ENCODE results near the gene PLA2G6.
A peak's percentile ranks its signal among the peaks of the same experiment; 100 is the strongest.

PLA2G6 gene

GRCh38 chr22:38220163-38220562, 38.5 kb upstream of the PLA2G6 start:
- H3K36me3 Mint-ChIP-seq (ENCODE audit: low read depth): peaks cover 11% of the 10 kb centered on the region
- no peak overlapping the region for H3K4me3 Mint-ChIP-seq
- no peaks in the 10 kb centered on the region for H3K9me3 Mint-ChIP-seq
- H3K27me3 Mint-ChIP-seq: no peaks in the 10 kb centered on the region
- peaks cover 19% of the 10 kb centered on the region for H3K4me1 Mint-ChIP-seq (ENCODE audit: low read depth)
- H3K27ac Mint-ChIP-seq: no peak overlapping the region

- Mint-ChIP-seq H3K27ac (no peak overlapping the region), H3K27me3 (no peaks in the 10 kb centered on the region), H3K36me3 (ENCODE audit: low read depth) (peaks cover 15% of the 10 kb centered on the region), H3K9me3 (no peaks in the 10 kb centered on the region), H3K4me3 (no peak overlapping the region), H3K4me1 (ENCODE audit: low read depth) (peaks cover 23% of the 10 kb centered on the region)
These were observed 38.0 kb upstream of the PLA2G6 start for GRCh38 chr22:38219632-38220031.

- Mint-ChIP-seq H3K36me3 (ENCODE audit: low read depth) (peaks cover 15% of the 10 kb centered on the region), H3K9me3 (no peaks in the 10 kb centered on the region), H3K27me3 (no peaks in the 10 kb centered on the region), H3K4me1 (ENCODE audit: low read depth) (peaks cover 25% of the 10 kb centered on the region), H3K4me3 (no peak overlapping the region), H3K27ac (peak overlapping the region; percentile 73)
These were observed 37.3 kb upstream of the PLA2G6 start for GRCh38 chr22:38218661-38219622.

GRCh38 chr22:38215156-38216038, 33.8 kb upstream of the PLA2G6 start:
- H3K4me3 Mint-ChIP-seq: no peak overlapping the region
- no peak overlapping the region for H3K27ac Mint-ChIP-seq
- peaks cover 12% of the 10 kb centered on the region for H3K36me3 Mint-ChIP-seq (ENCODE audit: low read depth)
- H3K27me3 Mint-ChIP-seq: no peaks in the 10 kb centered on the region
- H3K9me3 Mint-ChIP-seq: no peaks in the 10 kb centered on the region
- peaks cover 35% of the 10 kb centered on the region for H3K4me1 Mint-ChIP-seq (ENCODE audit: low read depth)

DNA sequence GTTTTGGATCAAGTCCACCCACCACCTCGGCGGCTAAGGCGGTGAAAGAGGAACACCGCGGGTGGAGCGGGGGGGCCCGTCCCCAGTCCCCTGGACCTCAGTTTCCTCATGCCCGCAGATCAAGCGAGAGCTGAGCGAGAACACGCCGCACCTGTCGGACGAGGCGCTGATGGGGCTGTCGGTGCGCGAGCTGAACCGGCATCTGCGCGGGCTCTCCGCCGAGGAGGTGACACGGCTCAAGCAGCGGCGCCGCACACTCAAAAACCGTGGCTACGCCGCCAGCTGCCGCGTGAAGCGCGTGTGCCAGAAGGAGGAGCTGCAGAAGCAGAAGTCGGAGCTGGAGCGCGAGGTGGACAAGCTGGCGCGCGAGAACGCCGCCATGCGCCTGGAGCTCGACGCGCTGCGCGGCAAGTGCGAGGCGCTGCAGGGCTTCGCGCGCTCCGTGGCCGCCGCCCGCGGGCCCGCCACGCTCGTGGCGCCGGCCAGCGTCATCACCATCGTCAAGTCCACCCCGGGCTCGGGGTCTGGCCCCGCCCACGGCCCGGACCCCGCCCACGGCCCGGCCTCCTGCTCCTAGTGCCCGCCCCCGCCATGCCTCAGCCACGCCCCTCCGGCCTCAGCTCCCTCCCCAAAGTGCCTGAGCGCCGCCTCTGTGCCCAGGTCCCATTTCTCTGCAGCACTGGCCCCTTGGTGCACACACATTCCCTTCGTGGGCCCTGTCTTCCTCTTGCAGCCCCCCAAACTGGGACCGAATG, 32.8 kb upstream of the PLA2G6 start:
- peaks cover 12% of the 10 kb centered on the region for H3K36me3 Mint-ChIP-seq (ENCODE audit: low read depth)
- no peak overlapping the region for H3K4me3 Mint-ChIP-seq
- H3K4me1 Mint-ChIP-seq (ENCODE audit: low read depth): peaks cover 40% of the 10 kb centered on the region
- no peaks in the 10 kb centered on the region for H3K27me3 Mint-ChIP-seq
- H3K27ac Mint-ChIP-seq: no peak overlapping the region
- H3K9me3 Mint-ChIP-seq: no peaks in the 10 kb centered on the region

DNA sequence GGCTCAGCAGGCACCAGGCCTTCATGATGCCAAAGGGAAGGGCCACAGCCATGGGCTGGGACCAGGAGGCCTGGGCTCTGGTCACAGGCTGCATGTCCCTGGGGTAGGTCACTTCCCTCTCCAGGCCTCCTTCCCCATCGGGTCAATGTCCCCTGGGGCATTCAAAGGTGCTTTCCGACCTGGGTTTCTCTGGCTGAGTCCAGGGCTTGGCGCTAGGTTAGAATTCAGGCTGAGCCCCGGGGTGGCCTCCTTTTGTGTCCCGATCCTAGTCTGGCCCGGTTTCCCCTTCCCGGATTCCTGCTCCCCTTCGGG, 32.3 kb upstream of the PLA2G6 start:
- H3K4me1 Mint-ChIP-seq (ENCODE audit: low read depth): peaks cover 35% of the 10 kb centered on the region
- no peaks in the 10 kb centered on the region for H3K27me3 Mint-ChIP-seq
- H3K9me3 Mint-ChIP-seq: no peaks in the 10 kb centered on the region
- H3K4me3 Mint-ChIP-seq: no peak overlapping the region
- peaks cover 12% of the 10 kb centered on the region for H3K36me3 Mint-ChIP-seq (ENCODE audit: low read depth)
- no peak overlapping the region for H3K27ac Mint-ChIP-seq

DNA sequence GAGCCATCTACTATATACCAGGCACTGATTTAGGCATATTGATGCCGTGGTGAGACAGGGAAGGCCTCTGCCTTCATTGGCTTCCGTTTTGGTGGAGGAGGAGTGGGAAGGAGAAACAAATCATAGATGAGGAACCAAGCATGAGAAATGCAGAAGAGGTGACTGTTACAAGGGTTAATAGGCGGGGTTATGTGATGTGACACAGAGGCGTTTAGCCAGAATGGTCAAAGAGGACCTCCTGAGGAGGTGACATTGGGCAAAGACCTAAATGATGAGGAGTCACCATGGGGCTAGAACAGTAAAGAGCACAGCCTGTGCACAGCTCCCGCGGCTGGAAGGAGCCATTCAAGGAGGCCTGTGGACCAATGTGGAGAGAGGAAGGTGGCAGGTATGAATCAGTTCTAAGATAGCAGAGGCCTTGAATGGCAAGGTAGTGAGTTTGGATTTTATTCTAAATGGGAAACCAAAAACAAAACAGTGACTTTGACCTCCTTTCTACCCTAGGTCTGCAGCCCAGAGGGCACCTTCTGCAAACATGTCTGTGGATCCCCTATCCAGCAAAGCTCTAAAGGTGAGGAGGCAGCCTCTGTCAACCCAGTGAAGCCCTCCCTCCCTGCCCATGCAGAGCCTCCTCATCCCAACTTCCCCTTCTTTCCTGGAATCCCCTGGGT, 31.8 kb upstream of the PLA2G6 start:
- Mint-ChIP-seq H3K4me3 (no peak overlapping the region), H3K4me1 (ENCODE audit: low read depth) (peaks cover 33% of the 10 kb centered on the region), H3K27ac (peak overlapping the region; percentile 27), H3K9me3 (no peaks in the 10 kb centered on the region), H3K36me3 (ENCODE audit: low read depth) (peaks cover 12% of the 10 kb centered on the region), H3K27me3 (no peaks in the 10 kb centered on the region)

DNA sequence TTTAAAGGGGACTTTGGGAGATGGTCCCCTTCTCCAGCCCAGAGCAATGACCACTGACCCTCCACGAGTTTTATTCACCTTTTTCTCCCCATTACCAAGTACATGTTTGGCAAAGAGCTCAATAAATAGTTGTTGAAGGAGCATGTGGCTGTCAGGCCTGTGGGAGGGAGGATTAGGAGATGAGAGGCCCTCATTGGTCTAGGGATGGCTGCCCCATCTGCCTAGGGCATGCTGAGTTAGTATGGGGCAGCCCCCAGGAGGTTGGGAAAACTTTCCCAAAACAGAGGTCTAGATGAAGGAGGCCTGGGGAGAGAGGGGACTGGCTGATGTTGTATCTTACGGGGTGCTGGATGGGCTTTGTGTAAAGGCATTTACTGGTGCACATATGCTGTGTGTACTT, 30.8 kb upstream of the PLA2G6 start:
- no peaks in the 10 kb centered on the region for H3K9me3 Mint-ChIP-seq

GRCh38 chr22:38211556-38211955, 29.9 kb upstream of the PLA2G6 start:
- no peak overlapping the region for H3K4me3 Mint-ChIP-seq
- H3K36me3 Mint-ChIP-seq (ENCODE audit: low read depth): peaks cover 11% of the 10 kb centered on the region
- peaks cover 29% of the 10 kb centered on the region for H3K4me1 Mint-ChIP-seq (ENCODE audit: low read depth)
- no peaks in the 10 kb centered on the region for H3K27me3 Mint-ChIP-seq
- no peaks in the 10 kb centered on the region for H3K9me3 Mint-ChIP-seq
- no peak overlapping the region for H3K27ac Mint-ChIP-seq

More for the DNA sequence above, 30.8 kb upstream of the PLA2G6 start:
- H3K36me3 Mint-ChIP-seq (ENCODE audit: low read depth): peaks cover 12% of the 10 kb centered on the region
- H3K27me3 Mint-ChIP-seq: no peaks in the 10 kb centered on the region
- H3K27ac Mint-ChIP-seq: no peak overlapping the region
- H3K4me3 Mint-ChIP-seq: no peak overlapping the region
- peaks cover 29% of the 10 kb centered on the region for H3K4me1 Mint-ChIP-seq (ENCODE audit: low read depth)

DNA sequence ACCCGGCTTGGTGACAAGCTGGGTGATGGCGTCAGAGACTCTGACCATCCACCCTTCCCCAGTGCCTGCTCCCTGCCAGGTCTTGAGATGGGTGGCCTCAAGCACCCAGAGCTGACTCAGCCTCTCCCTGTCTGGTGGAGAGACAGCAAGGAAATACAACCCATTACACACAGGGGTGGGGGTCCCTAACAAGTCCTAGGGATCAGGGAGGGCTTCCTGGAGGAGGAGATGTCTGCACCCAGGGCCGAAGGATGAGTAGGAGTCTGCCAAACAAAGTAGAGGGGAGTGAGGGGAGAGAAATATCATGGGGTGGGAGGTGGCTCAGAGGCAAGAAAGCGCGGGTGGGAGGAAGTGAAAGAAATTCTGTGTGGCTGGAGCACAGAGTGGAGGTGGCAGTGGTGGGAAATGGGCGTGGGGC, 26.9 kb upstream of the PLA2G6 start:
- peaks cover 34% of the 10 kb centered on the region for H3K4me1 Mint-ChIP-seq (ENCODE audit: low read depth)
- H3K27ac Mint-ChIP-seq: no peak overlapping the region
- no peaks in the 10 kb centered on the region for H3K36me3 Mint-ChIP-seq (ENCODE audit: low read depth)
- H3K27me3 Mint-ChIP-seq: no peaks in the 10 kb centered on the region
- H3K4me3 Mint-ChIP-seq: no peak overlapping the region
- no peaks in the 10 kb centered on the region for H3K9me3 Mint-ChIP-seq

- H3K27me3 Mint-ChIP-seq: no peaks in the 10 kb centered on the region
- no peaks in the 10 kb centered on the region for H3K36me3 Mint-ChIP-seq (ENCODE audit: low read depth)
- H3K9me3 Mint-ChIP-seq: no peaks in the 10 kb centered on the region
- no peak overlapping the region for H3K27ac Mint-ChIP-seq
- H3K4me1 Mint-ChIP-seq (ENCODE audit: low read depth): peaks cover 34% of the 10 kb centered on the region
- no peak overlapping the region for H3K4me3 Mint-ChIP-seq
These were observed 26.3 kb upstream of the PLA2G6 start for GRCh38 chr22:38207898-38208432.

- peaks cover 47% of the 10 kb centered on the region for H3K4me1 Mint-ChIP-seq (ENCODE audit: low read depth)
These were observed 23.9 kb upstream of the PLA2G6 start for GRCh38 chr22:38205261-38206128.

DNA sequence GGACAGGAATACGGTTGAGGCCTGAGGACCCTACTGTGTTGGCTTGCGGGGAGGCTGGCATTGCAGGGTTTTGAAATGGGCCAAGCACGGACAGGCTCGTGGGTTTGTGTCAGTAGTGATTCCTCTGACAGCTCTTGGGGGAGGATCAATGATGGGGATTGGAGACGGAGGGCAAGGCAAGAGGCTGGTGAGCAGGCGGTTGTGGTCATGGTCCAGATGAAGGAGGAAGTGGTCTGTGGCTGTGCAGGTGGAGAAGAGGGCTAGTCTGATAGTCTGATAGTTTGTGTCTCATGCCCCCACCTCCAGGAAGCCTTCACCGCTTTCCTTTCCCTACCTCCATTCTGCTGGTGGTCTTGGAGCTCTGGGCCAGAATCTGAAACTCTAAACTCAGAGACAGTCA, 23.2 kb upstream of the PLA2G6 start:
- Mint-ChIP-seq H3K4me3 (peak overlapping the region; percentile 12), H3K9me3 (no peaks in the 10 kb centered on the region), H3K36me3 (ENCODE audit: low read depth) (no peaks in the 10 kb centered on the region), H3K27ac (peak overlapping the region; percentile 42), H3K4me1 (ENCODE audit: low read depth) (peaks cover 44% of the 10 kb centered on the region), H3K27me3 (no peaks in the 10 kb centered on the region)

More at GRCh38 chr22:38205261-38206128, 23.9 kb upstream of the PLA2G6 start:
- Mint-ChIP-seq H3K36me3 (ENCODE audit: low read depth) (no peaks in the 10 kb centered on the region), H3K27me3 (no peaks in the 10 kb centered on the region), H3K27ac (no peak overlapping the region), H3K4me3 (no peak overlapping the region), H3K9me3 (no peaks in the 10 kb centered on the region)

All from stimulated activated naive CD8-positive, alpha-beta T cell treated with anti-CD3 and anti-CD28 coated beads, Interleukin-15, Interleukin-2, amounts not matched to agents 100 ng/mL and 50 ng/mL, for 24 hours (primary cell).